ENCODE results near the gene FGD1. TPM values are rescaled to one million over a fixed set of nuclear protein-coding genes. Genes with fewer than 3 reads are reported as not detected.

The FGD1 gene
- total RNA-seq, 4 donors from 2014 or later, result 0.51 to 14.6 (median 9.0) TPM

DNA sequence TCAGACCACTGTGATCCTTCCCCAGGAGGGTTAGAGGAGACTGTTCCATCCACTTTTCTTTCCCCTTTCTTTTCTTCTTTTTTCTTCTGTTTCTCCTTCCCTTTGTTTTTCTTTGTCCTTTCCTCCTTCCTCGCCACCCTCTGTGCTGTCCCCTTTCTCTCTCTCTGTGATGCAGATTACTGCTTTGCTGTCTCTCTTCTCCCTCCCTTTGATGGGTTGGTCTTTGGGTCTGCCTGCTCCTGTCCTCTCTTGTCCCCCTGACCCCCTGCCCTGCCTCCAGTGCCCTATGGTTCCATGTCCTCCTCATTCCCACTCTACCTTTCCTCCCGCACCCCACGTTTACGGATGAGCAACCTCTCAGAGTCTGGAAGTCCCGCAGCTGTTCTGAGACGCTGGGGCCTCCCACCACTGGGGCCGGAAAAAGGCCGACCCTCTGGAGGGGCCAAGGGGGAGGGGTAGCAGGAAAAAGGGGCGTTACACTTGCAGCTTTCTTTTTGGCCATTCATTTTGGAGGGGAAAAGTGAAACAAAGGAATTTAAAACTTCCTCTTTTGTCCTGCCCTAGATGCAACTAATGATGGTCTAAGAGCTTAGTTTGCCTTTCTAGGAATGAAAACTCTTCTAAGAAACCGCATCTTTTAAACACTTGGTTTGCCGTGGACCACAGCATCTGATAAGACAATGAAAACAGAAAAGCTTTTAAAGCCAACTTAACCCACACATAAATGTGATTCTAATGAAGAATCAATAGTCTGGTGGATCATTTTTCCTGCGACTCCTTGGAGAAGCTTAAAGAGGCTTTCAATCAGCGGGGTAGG, 80.3 kb downstream of the FGD1 start:
- Histone ChIP-seq H3K27me3 (no peaks in the 10 kb centered on the region), H3K9me3 (no peaks in the 10 kb centered on the region), H3K36me3 (no peaks in the 10 kb centered on the region), H3K4me3 (no peak overlapping the region), H3K27ac (no peak overlapping the region), H3K4me1 (no peaks in the 10 kb centered on the region)
- DNase-seq, result no peak
- intact Hi-C loops (cut with DNase I; ENCODE audit: low total_unique reads), result no loop called here
- TF ChIP-seq, protein P1, sequence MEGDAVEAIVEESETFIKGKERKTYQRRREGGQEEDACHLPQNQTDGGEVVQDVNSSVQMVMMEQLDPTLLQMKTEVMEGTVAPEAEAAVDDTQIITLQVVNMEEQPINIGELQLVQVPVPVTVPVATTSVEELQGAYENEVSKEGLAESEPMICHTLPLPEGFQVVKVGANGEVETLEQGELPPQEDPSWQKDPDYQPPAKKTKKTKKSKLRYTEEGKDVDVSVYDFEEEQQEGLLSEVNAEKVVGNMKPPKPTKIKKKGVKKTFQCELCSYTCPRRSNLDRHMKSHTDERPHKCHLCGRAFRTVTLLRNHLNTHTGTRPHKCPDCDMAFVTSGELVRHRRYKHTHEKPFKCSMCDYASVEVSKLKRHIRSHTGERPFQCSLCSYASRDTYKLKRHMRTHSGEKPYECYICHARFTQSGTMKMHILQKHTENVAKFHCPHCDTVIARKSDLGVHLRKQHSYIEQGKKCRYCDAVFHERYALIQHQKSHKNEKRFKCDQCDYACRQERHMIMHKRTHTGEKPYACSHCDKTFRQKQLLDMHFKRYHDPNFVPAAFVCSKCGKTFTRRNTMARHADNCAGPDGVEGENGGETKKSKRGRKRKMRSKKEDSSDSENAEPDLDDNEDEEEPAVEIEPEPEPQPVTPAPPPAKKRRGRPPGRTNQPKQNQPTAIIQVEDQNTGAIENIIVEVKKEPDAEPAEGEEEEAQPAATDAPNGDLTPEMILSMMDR (IDR thresholded peaks at IDR 0.05), result no peak
- no peak for TF ChIP-seq POLR2A (IDR thresholded peaks at IDR 0.05)

DNA sequence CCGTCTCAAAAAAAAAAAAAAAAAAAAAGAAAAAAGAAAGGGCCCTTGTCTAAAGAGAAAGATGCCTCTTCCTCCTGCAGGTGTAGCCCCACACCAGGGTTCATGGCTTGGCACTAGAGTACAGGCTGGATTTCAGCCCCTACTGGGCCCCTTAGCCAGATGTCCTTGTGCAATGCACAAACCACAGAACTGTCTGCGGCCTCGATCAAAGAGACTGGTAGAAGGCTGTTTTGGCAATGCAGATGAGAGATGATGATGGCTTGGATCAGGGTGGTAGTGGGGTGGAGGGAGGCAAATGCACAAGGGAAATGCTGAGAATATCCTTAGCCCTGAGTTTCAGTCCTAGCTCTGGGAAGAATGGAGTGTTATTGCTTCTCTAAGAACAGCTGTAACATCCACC, 82.3 kb downstream of the FGD1 start:
- no peak for DNase-seq
- intact Hi-C loops (cut with DNase I; ENCODE audit: low total_unique reads), result no loop called here
- Histone ChIP-seq H3K36me3 (no peaks in the 10 kb centered on the region), H3K9me3 (no peaks in the 10 kb centered on the region), H3K4me3 (no peak overlapping the region), H3K4me1 (no peaks in the 10 kb centered on the region), H3K27me3 (no peaks in the 10 kb centered on the region), H3K27ac (no peak overlapping the region)
- TF ChIP-seq, protein P1 (IDR thresholded peaks at IDR 0.05), result no peak
- TF ChIP-seq POLR2A (IDR thresholded peaks at IDR 0.05), result no peak

GRCh38 chrX:54411732-54412131, 84.3 kb downstream of the FGD1 start:
- Histone ChIP-seq H3K27ac (no peak overlapping the region), H3K27me3 (no peaks in the 10 kb centered on the region), H3K4me1 (no peaks in the 10 kb centered on the region), H3K4me3 (no peak overlapping the region), H3K36me3 (no peaks in the 10 kb centered on the region), H3K9me3 (no peaks in the 10 kb centered on the region)
- TF ChIP-seq POLR2A (IDR thresholded peaks at IDR 0.05), result no peak
- TF ChIP-seq, protein P1 (IDR thresholded peaks at IDR 0.05), result no peak
- DNase-seq, result no peak
- intact Hi-C loops (cut with DNase I; ENCODE audit: low total_unique reads), result no loop called here

- no peak overlapping the region for H3K27ac ChIP-seq
- no peaks in the 10 kb centered on the region for H3K36me3 ChIP-seq
- H3K4me3 ChIP-seq, result no peak overlapping the region
- no peaks in the 10 kb centered on the region for H3K4me1 ChIP-seq
- TF ChIP-seq, protein P1 (IDR thresholded peaks at IDR 0.05), result no peak
- TF ChIP-seq POLR2A (IDR thresholded peaks at IDR 0.05), result no peak
- H3K9me3 ChIP-seq, result no peaks in the 10 kb centered on the region
- no peaks in the 10 kb centered on the region for H3K27me3 ChIP-seq
- DNase-seq, result no peak
- intact Hi-C loops (cut with DNase I; ENCODE audit: low total_unique reads), result loop anchor here (10.0 kb wide), 1 partner anchor 58 kb away; no protein-coding TSS in a partner anchor
These were observed 88.8 kb downstream of the FGD1 start for GRCh38 chrX:54407266-54407665.

- no peak for TF ChIP-seq POLR2A (IDR thresholded peaks at IDR 0.05)
- TF ChIP-seq, protein P1 (IDR thresholded peaks at IDR 0.05), result no peak
- no peak overlapping the region for H3K27ac ChIP-seq
- intact Hi-C loops (cut with DNase I; ENCODE audit: low total_unique reads), result no loop called here
- no peaks in the 10 kb centered on the region for H3K9me3 ChIP-seq
- H3K36me3 ChIP-seq, result no peaks in the 10 kb centered on the region
- DNase-seq, result no peak
- no peaks in the 10 kb centered on the region for H3K27me3 ChIP-seq
- no peaks in the 10 kb centered on the region for H3K4me1 ChIP-seq
- no peak overlapping the region for H3K4me3 ChIP-seq
These were observed 98.9 kb downstream of the FGD1 start for GRCh38 chrX:54397113-54397512.
